Measurements from ENCODE around the gene ZC3H18. TPM values are rescaled to one million over a fixed set of nuclear protein-coding genes. Genes with fewer than 3 reads are reported as not detected.

ZC3H18 gene
- total RNA-seq, 1 experiment from 2014 or later = 21.0 TPM

- DNase-seq = no peak
- no peaks in the 10 kb centered on the region for H3K9me3 ChIP-seq (replicated peaks)
- H3K36me3 ChIP-seq = peaks cover 2% of the 10 kb centered on the region; the same call in 1 of the 2 replicates
- H3K4me1 ChIP-seq = no peaks in the 10 kb centered on the region
- no peaks in the 10 kb centered on the region for H3K27me3 ChIP-seq
- H3K27ac ChIP-seq = no peak overlapping the region
- H3K4me3 ChIP-seq = no peak overlapping the region
Observed at GRCh38 chr16:88578446-88579313, 8.5 kb downstream of the ZC3H18 start.

- no peak overlapping the region for H3K4me3 ChIP-seq
- H3K4me1 ChIP-seq = no peaks in the 10 kb centered on the region
- DNase-seq = no peak
- H3K27me3 ChIP-seq = no peaks in the 10 kb centered on the region
- H3K27ac ChIP-seq = no peak overlapping the region
- no peaks in the 10 kb centered on the region for H3K9me3 ChIP-seq (replicated peaks)
- no peaks in the 10 kb centered on the region; the same call in 1 of the 2 replicates for H3K36me3 ChIP-seq
Observed at GRCh38 chr16:88580371-88580770, 10.2 kb downstream of the ZC3H18 start.

- H3K9me3 ChIP-seq (replicated peaks) = no peaks in the 10 kb centered on the region
- no peak overlapping the region for H3K4me3 ChIP-seq
- no peak for DNase-seq
- no peak overlapping the region for H3K27ac ChIP-seq
- H3K27me3 ChIP-seq = no peaks in the 10 kb centered on the region
- H3K36me3 ChIP-seq = no peaks in the 10 kb centered on the region; the same call in 1 of the 2 replicates
- H3K4me1 ChIP-seq = no peaks in the 10 kb centered on the region
Observed at GRCh38 chr16:88581033-88581432, 10.8 kb downstream of the ZC3H18 start.

DNA sequence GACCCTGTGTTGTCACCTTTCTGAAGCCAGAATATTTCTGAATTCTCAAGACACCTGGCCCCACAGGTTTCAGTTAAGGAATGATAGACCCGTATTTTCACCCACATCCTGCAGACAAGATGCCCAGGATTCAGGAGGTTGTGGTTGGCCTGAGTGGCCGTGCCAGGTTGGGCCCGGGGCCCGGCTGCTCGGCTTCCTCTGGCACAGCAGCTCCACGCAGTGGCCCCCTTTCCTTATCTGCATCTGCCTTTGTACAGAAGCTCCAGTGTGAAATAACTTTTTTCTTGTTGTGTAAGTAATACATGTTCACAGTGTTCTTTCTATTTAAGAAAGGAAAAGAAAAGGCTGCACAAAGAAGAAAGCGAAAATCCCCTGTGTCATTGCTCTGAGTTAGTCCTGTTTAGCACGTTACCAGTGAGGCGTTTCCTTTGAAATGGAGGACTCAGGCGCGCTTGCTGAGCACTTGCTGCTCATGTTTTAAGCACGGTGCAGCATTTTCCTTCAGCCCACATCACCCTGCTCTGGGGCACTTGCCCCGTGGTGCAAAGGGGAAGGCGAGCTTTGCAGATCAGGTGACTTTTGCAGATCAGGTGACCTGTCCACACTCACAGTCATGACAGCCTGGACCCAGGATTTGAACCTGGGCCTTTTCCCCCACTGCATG is 12.8 kb downstream of the ZC3H18 start:
- no peaks in the 10 kb centered on the region; the same call in 1 of the 2 replicates for H3K36me3 ChIP-seq
- no peaks in the 10 kb centered on the region for H3K9me3 ChIP-seq (replicated peaks)
- no peak for DNase-seq
- H3K4me3 ChIP-seq = no peak overlapping the region
- no peaks in the 10 kb centered on the region for H3K4me1 ChIP-seq
- H3K27me3 ChIP-seq = no peaks in the 10 kb centered on the region
- H3K27ac ChIP-seq = no peak overlapping the region

GRCh38 chr16:88584676-88585075 is 14.5 kb downstream of the ZC3H18 start:
- H3K4me1 ChIP-seq = no peaks in the 10 kb centered on the region
- no peaks in the 10 kb centered on the region for H3K27me3 ChIP-seq
- no peak overlapping the region for H3K27ac ChIP-seq
- H3K4me3 ChIP-seq = no peak overlapping the region
- no peak for DNase-seq
- no peaks in the 10 kb centered on the region; the same call in 1 of the 2 replicates for H3K36me3 ChIP-seq
- H3K9me3 ChIP-seq (replicated peaks) = no peaks in the 10 kb centered on the region

DNA sequence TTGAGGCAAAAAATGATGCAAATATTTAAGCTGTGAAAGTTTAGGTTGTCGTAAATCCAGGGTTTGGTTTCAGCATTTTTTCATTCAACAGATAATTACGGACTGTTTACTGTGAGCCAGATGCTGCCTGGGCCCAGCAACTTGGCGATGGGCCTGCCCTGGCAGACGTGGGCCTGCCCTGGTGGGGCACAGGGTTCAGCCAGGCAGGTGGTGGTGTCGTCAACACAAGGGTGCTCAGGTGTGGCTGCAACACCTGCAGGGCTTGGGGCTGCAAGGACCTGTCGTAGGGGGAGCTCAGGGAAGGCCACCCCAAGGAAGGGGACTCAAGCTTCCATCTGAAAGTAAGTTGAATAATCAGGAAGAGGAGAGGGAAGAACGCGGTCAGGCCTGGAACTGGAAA is 15.1 kb downstream of the ZC3H18 start:
- Histone ChIP-seq H3K4me3 (no peak overlapping the region), H3K27me3 (no peaks in the 10 kb centered on the region), H3K36me3 (no peaks in the 10 kb centered on the region; the same call in 1 of the 2 replicates), H3K9me3 (replicated peaks) (no peaks in the 10 kb centered on the region), H3K4me1 (no peaks in the 10 kb centered on the region), H3K27ac (no peak overlapping the region)
- no peak for DNase-seq

GRCh38 chr16:88585927-88586581 is 15.9 kb downstream of the ZC3H18 start:
- DNase-seq = no peak
- no peaks in the 10 kb centered on the region for H3K9me3 ChIP-seq (replicated peaks)
- no peaks in the 10 kb centered on the region for H3K27me3 ChIP-seq
- H3K36me3 ChIP-seq = peaks cover 5% of the 10 kb centered on the region; the same call in 1 of the 2 replicates
- no peak overlapping the region for H3K4me3 ChIP-seq
- H3K27ac ChIP-seq = no peak overlapping the region
- no peaks in the 10 kb centered on the region for H3K4me1 ChIP-seq

DNA sequence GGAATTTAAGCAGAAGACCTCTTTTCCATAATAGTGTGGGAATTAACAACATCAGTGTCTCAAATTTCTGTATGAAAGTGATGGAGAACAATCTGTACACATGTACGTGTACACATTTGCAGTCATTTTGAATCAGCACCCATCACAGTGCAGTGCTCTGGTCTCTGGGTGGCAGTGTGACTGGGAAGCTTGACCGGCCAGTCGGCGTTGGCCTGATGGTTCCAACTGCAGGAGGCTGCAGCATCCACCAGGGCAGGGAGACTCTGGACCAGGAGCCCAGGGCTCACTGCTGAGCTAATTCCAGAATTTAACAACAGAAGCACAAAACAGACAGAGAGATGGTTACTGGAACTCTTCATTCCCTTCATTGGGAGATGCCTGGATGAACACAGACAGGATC is 17.9 kb downstream of the ZC3H18 start:
- Histone ChIP-seq H3K4me1 (no peaks in the 10 kb centered on the region), H3K9me3 (replicated peaks) (no peaks in the 10 kb centered on the region), H3K4me3 (no peak overlapping the region), H3K27me3 (no peaks in the 10 kb centered on the region), H3K36me3 (peaks cover 5% of the 10 kb centered on the region; the same call in 1 of the 2 replicates), H3K27ac (no peak overlapping the region)
- no peak for DNase-seq

DNA sequence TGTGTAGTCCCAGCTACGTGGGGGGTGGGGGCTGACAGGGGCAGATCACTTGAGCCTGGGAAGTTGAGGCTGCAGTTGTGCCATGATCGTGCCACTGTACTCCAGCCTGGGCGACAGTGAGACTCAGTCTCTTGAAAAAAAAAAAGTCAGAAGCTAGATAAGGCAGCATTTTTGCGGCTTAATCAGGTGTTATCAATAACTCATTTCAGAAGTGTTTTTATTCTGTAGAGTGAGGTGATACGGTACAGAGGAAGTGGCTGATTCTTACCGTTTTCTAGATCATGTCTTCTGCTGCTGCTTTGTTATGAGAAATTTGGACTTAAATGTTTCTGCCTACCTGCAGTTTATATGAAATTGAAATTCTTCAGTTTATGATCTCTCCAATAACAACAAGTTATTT is 18.6 kb downstream of the ZC3H18 start:
- no peak overlapping the region for H3K27ac ChIP-seq
- no peaks in the 10 kb centered on the region for H3K9me3 ChIP-seq (replicated peaks)
- no peak for DNase-seq
- no peak overlapping the region for H3K4me3 ChIP-seq
- no peaks in the 10 kb centered on the region for H3K4me1 ChIP-seq
- H3K27me3 ChIP-seq = no peaks in the 10 kb centered on the region
- H3K36me3 ChIP-seq = peaks cover 5% of the 10 kb centered on the region; the same call in 1 of the 2 replicates

- H3K36me3 ChIP-seq = peaks cover 5% of the 10 kb centered on the region; the same call in 1 of the 2 replicates
- no peaks in the 10 kb centered on the region for H3K4me1 ChIP-seq
- no peaks in the 10 kb centered on the region for H3K27me3 ChIP-seq
- H3K9me3 ChIP-seq (replicated peaks) = no peaks in the 10 kb centered on the region
- H3K27ac ChIP-seq = no peak overlapping the region
- DNase-seq = no peak
- no peak overlapping the region for H3K4me3 ChIP-seq
Observed at GRCh38 chr16:88589441-88589840, 19.2 kb downstream of the ZC3H18 start.

GRCh38 chr16:88591577-88592021 is 21.4 kb downstream of the ZC3H18 start:
- Histone ChIP-seq H3K9me3 (replicated peaks) (no peaks in the 10 kb centered on the region), H3K4me3 (no peak overlapping the region), H3K27me3 (no peaks in the 10 kb centered on the region), H3K4me1 (no peaks in the 10 kb centered on the region), H3K36me3 (peaks cover 5% of the 10 kb centered on the region; the same call in 1 of the 2 replicates), H3K27ac (no peak overlapping the region)
- no peak for DNase-seq

DNA sequence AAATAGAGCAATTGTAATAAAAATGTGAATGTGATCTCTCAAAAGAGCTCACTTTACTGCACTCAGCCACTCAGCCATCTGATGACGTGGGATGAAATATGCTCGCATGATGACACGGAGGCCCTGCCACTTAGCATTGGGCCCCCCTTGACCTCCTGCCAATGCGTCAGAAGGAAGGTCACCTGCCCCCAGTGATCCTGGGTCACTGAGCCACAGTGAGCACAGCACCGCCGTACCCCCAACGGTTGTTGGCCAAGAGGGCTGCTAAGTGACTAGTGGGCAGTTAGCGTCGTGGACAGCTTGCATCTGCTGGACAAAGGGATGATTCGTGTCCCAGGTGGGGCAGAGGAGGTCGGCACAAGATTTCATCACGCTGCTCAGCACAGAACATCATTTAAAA is 22.9 kb downstream of the ZC3H18 start:
- no peak for DNase-seq
- Histone ChIP-seq H3K27me3 (no peaks in the 10 kb centered on the region), H3K4me3 (no peak overlapping the region), H3K4me1 (peaks cover 8% of the 10 kb centered on the region), H3K36me3 (peaks cover 5% of the 10 kb centered on the region; the same call in 1 of the 2 replicates), H3K27ac (no peak overlapping the region), H3K9me3 (replicated peaks) (no peaks in the 10 kb centered on the region)

DNA sequence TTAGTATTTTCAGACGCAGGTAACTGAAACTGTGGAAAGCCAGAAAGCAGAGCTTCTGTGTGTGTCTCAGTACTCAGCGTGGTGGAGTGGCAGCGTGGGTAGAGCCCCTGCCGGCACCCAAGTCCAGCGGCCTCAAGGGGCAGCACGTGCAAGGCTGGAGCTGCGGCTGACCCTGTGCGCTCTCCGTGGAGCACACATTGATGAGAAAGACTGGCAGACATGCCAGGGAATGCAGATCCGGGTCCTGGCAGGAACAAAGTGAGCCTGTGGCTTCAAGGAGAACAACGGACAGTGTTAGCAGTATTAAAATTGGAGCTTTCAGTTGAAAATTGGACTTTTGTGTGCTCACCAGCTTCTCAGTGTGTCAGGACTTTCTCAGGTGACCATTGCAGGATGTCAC is 23.3 kb downstream of the ZC3H18 start:
- H3K4me1 ChIP-seq = peaks cover 12% of the 10 kb centered on the region
- no peaks in the 10 kb centered on the region for H3K9me3 ChIP-seq (replicated peaks)
- peaks cover 5% of the 10 kb centered on the region; the same call in 1 of the 2 replicates for H3K36me3 ChIP-seq
- no peak overlapping the region for H3K4me3 ChIP-seq
- no peak for DNase-seq
- H3K27me3 ChIP-seq = no peaks in the 10 kb centered on the region
- H3K27ac ChIP-seq = no peak overlapping the region

- DNase-seq = no peak
- Histone ChIP-seq H3K36me3 (peaks cover 5% of the 10 kb centered on the region; the same call in 1 of the 2 replicates), H3K4me1 (peaks cover 13% of the 10 kb centered on the region), H3K9me3 (replicated peaks) (no peaks in the 10 kb centered on the region), H3K4me3 (no peak overlapping the region), H3K27ac (no peak overlapping the region), H3K27me3 (no peaks in the 10 kb centered on the region)
Observed at GRCh38 chr16:88593910-88594309, 23.7 kb downstream of the ZC3H18 start.

DNA sequence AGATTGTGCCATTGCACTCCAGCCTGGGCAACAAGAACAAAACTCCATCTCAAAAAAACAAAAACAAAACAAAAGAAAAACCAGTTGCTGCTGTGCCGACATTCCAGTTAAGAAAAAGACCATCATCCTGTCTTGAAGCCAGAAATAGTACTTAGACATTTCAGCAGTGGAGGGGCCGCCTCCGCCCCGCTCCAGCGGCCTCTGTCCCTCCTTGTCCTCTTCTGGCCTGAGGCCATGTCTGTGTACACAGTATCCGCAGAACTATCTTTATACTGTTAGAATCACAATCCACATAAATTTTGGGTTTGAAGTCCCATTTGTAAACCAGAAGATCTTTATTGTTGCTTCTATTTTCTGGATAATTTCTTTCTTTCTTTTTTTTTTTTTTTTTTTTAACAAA is 24.9 kb downstream of the ZC3H18 start:
- DNase-seq = no peak
- H3K36me3 ChIP-seq = peaks cover 12% of the 10 kb centered on the region; the same call in 1 of the 2 replicates
- H3K4me1 ChIP-seq = peaks cover 15% of the 10 kb centered on the region
- H3K27ac ChIP-seq = no peak overlapping the region
- no peaks in the 10 kb centered on the region for H3K27me3 ChIP-seq
- no peak overlapping the region for H3K4me3 ChIP-seq
- H3K9me3 ChIP-seq (replicated peaks) = no peaks in the 10 kb centered on the region

All from SJCRH30 (cell line).